HG02610 (cell line): Measurements from ENCODE around the gene RUFY4.

Source experiments
- ATAC-seq: cut with Tn5 transposase; IDR thresholded peaks from one replicate; pipeline ENCODE4 v1.9.1; 2021; ENCODE audit warnings: mild to moderate bottlenecking, moderate library complexity; ENCODE audit not compliant: unreplicated experiment

Gene RUFY4

GRCh38 chr2:218060950-218061660 is 7.9 kb upstream of the RUFY4 start:
- ATAC-seq, result no peak

GRCh38 chr2:218063486-218063885 is 5.6 kb upstream of the RUFY4 start:
- ATAC-seq, result peak; percentile 71

- peak; percentile 2 for ATAC-seq
These were observed 5.2 kb upstream of the RUFY4 start for GRCh38 chr2:218063896-218064295.

GRCh38 chr2:218065239-218066006 is 3.6 kb upstream of the RUFY4 start:
- no peak for ATAC-seq

- no peak for ATAC-seq
These were observed 2.0 kb upstream of the RUFY4 start for GRCh38 chr2:218066926-218067515.

GRCh38 chr2:218067523-218067922 is 1.5 kb upstream of the RUFY4 start:
- no peak for ATAC-seq

- ATAC-seq, result no peak
These were observed 700 bp downstream of the RUFY4 start for GRCh38 chr2:218069606-218070300.

GRCh38 chr2:218070587-218070986 is 1.5 kb downstream of the RUFY4 start:
- ATAC-seq, result no peak

- no peak for ATAC-seq
These were observed 2.3 kb downstream of the RUFY4 start for GRCh38 chr2:218071218-218071937.

- ATAC-seq, result no peak
These were observed 2.9 kb downstream of the RUFY4 start for GRCh38 chr2:218072002-218072401.

- ATAC-seq, result no peak
These were observed 3.5 kb downstream of the RUFY4 start for GRCh38 chr2:218072478-218073024.

GRCh38 chr2:218073185-218073584 is 4.1 kb downstream of the RUFY4 start:
- no peak for ATAC-seq

- ATAC-seq, result no peak
These were observed 5.0 kb downstream of the RUFY4 start for GRCh38 chr2:218074031-218074430.

- no peak for ATAC-seq
These were observed 7.1 kb downstream of the RUFY4 start for GRCh38 chr2:218075975-218076811.

- no peak for ATAC-seq
These were observed 8.6 kb downstream of the RUFY4 start for GRCh38 chr2:218077464-218078216.

GRCh38 chr2:218079943-218080913 is 11.2 kb downstream of the RUFY4 start:
- no peak for ATAC-seq

GRCh38 chr2:218081063-218081462 is 12.0 kb downstream of the RUFY4 start:
- ATAC-seq, result peak; percentile 93

GRCh38 chr2:218081695-218082094 is 12.6 kb downstream of the RUFY4 start:
- ATAC-seq, result no peak
